ENCODE data around the gene PUS7L.

PUS7L gene

GRCh38 chr12:43805860-43806736 is 47.5 kb upstream of the PUS7L start, which contains the start of gene TWF1 (continued):
- no peak for TF ChIP-seq ZBTB17 (tag by site-specific recombination; IDR thresholded peaks at IDR 0.05)
- no peak for TF ChIP-seq ZNF211 (tag by site-specific recombination; IDR thresholded peaks at IDR 0.05; ENCODE audit: low read depth)
- TF ChIP-seq ZNF37A (tag by site-specific recombination; IDR thresholded peaks at IDR 0.05): no peak
- peak; percentile 86 for TF ChIP-seq GLIS1 (tag by site-specific recombination; IDR thresholded peaks at IDR 0.05)
- TF ChIP-seq KLF8 (tag by site-specific recombination; IDR thresholded peaks at IDR 0.05): peak; percentile 68; the same call in 1 of the 2 replicates
- TF ChIP-seq ZFP37 (tag by site-specific recombination; IDR thresholded peaks at IDR 0.05): no peak
- no peak for TF ChIP-seq ZNF433 (tag by site-specific recombination; IDR thresholded peaks at IDR 0.05; ENCODE audit: low read depth)
- 0 out of 2 replicates have a peak, but pooled peaks have one; percentile 21 for TF ChIP-seq ZBTB44 (tag by site-specific recombination; IDR thresholded peaks at IDR 0.05)
- TF ChIP-seq ZNF132 (tag by site-specific recombination; IDR thresholded peaks at IDR 0.05; ENCODE audit: borderline replicate concordance): no peak
- TF ChIP-seq SCRT2 (tag by site-specific recombination; IDR thresholded peaks at IDR 0.05): no peak
- no peak for TF ChIP-seq ZBTB1 (tag by site-specific recombination; IDR thresholded peaks at IDR 0.05)
- TF ChIP-seq ZBTB6 (tag by site-specific recombination; IDR thresholded peaks at IDR 0.05): peak; percentile 39; the same call in 1 of the 2 replicates
- TF ChIP-seq ZNF221 (tag by site-specific recombination; IDR thresholded peaks at IDR 0.05; ENCODE audit: borderline replicate concordance): no peak
- TF ChIP-seq CTCF (tag by site-specific recombination; IDR thresholded peaks at IDR 0.05): peak; percentile 53; the same call in 1 of the 2 replicates
- TF ChIP-seq ZBTB8A (tag by site-specific recombination; IDR thresholded peaks at IDR 0.05): peak; percentile 90
- TF ChIP-seq ZBTB10 (tag by site-specific recombination; IDR thresholded peaks at IDR 0.05): peak; percentile 45
- TF ChIP-seq ZNF121 (tag by site-specific recombination; IDR thresholded peaks at IDR 0.05): no peak
- TF ChIP-seq YY1 (tag by site-specific recombination; IDR thresholded peaks at IDR 0.05): peak; percentile 73; the same call in 1 of the 2 replicates
- 0 out of 2 replicates have a peak, but pooled peaks have one; percentile 25 for TF ChIP-seq ZNF366 (tag by site-specific recombination; conservative IDR thresholded peaks at IDR 0.05)
- no peak for TF ChIP-seq ZNF707 (tag by site-specific recombination; IDR thresholded peaks at IDR 0.05)
- TF ChIP-seq BCL6B (tag by site-specific recombination; IDR thresholded peaks at IDR 0.05): no peak
- TF ChIP-seq ZNF501 (tag by site-specific recombination; IDR thresholded peaks at IDR 0.05): peak; percentile 18
- peak; percentile 89 for TF ChIP-seq ZBTB11 (tag by site-specific recombination; conservative IDR thresholded peaks at IDR 0.05; ENCODE audit: low read depth)
- TF ChIP-seq TCF7L2 (IDR thresholded peaks at IDR 0.05; ENCODE audit: borderline replicate concordance, low read depth, low read length): no peak
- TF ChIP-seq ZNF112 (tag by site-specific recombination; IDR thresholded peaks at IDR 0.05): no peak
- peak; percentile 13; the same call in 1 of the 2 replicates for TF ChIP-seq ZNF777 (tag by site-specific recombination; IDR thresholded peaks at IDR 0.05; ENCODE audit: borderline replicate concordance)
- no peak for TF ChIP-seq ZNF239 (tag by site-specific recombination; IDR thresholded peaks at IDR 0.05)
